Right atrium auricular region (tissue), 2 donors: ENCODE measurements around the gene SCG3. TPM values are rescaled to one million over a fixed set of nuclear protein-coding genes. Genes with fewer than 3 reads are reported as not detected.

ENCODE experiments used
- DNase-seq: peaks from one replicate; pipeline ENCODE4 v3.0.0-alpha.2; 2019; ENCODE audit warnings: low spot score
- H3K27ac ChIP-seq, 2 donors: fragments of 200-600 bp; sonication (generic); 1 replicate in 1 of 2; 2 replicates in 1 of 2; pipeline ENCODE4 v1.5.1; 2016 to 2019
- H3K27me3 ChIP-seq, 2 donors: fragments of 200-600 bp; sonication (generic); one replicate each; pipeline versions ENCODE4 v1.5.1 to v1.6.0; 2017 to 2019
- H3K36me3 ChIP-seq: fragments of 200-600 bp; sonication (generic); one replicate; pipeline ENCODE4 v1.5.1; 2016
- H3K4me1 ChIP-seq, 2 donors: fragments of 200-600 bp; sonication (generic); one replicate each; pipeline versions ENCODE4 v1.5.1 to v1.6.0; 2017 to 2019
- H3K4me3 ChIP-seq, 2 donors: fragments of 200-600 bp; sonication (generic); 1 replicate in 1 of 2; 2 replicates in 1 of 2; pipeline ENCODE4 v1.5.1; 2017 to 2019; ENCODE audit warnings: mild to moderate bottlenecking in 1 of 2, moderate library complexity in 1 of 2
- H3K9me3 ChIP-seq, 2 donors: fragments of 200-600 bp; sonication (generic); one replicate each; pipeline ENCODE4 v1.5.1; 2019
- CTCF ChIP-seq, 2 donors: fragments of 200-600 bp; sonication (generic); IDR thresholded peaks; one replicate each; pipeline ENCODE4 v1.5.1; 2019; ENCODE audit warnings: antibody characterized with exemption in 2 of 2
- total RNA-seq, 2 donors: library from RNA; depleted of rRNA; stranded (reverse); fragments of >200 nt; gene quantifications; one replicate each; pipeline ENCODE4 v1.1.0, GENCODE V29; 2016

SCG3 gene
- total RNA-seq, 2 donors from 2014 or later, result not detected

- Histone ChIP-seq H3K27ac (no peak overlapping the region), H3K27me3 (no peaks in the 10 kb centered on the region), H3K9me3 (no peaks in the 10 kb centered on the region), H3K4me3 (no peak overlapping the region), H3K4me1 (peaks cover 0 to 30% of the 10 kb centered on the region in 2 donors), H3K36me3 (no peaks in the 10 kb centered on the region)
- TF ChIP-seq CTCF (IDR thresholded peaks at IDR 0.05), result no peak
- DNase-seq, result no peak
These were observed 73.0 kb downstream of the SCG3 start for GRCh38 chr15:51754267-51754666.

GRCh38 chr15:51755790-51756189, 74.5 kb downstream of the SCG3 start:
- no peaks in the 10 kb centered on the region for H3K36me3 ChIP-seq
- H3K4me3 ChIP-seq, result no peak overlapping the region
- no peaks in the 10 kb centered on the region for H3K9me3 ChIP-seq
- no peak overlapping the region for H3K27ac ChIP-seq
- DNase-seq, result no peak
- H3K4me1 ChIP-seq, result peaks cover 0 to 40% of the 10 kb centered on the region in 2 donors
- no peaks in the 10 kb centered on the region for H3K27me3 ChIP-seq
- TF ChIP-seq CTCF (IDR thresholded peaks at IDR 0.05), result no peak

- H3K4me1 ChIP-seq, result peaks cover 0 to 35% of the 10 kb centered on the region in 2 donors
- no peak overlapping the region for H3K4me3 ChIP-seq
- H3K27ac ChIP-seq, result no peak overlapping the region
- no peaks in the 10 kb centered on the region for H3K9me3 ChIP-seq
- TF ChIP-seq CTCF (IDR thresholded peaks at IDR 0.05), result no peak
- H3K36me3 ChIP-seq, result no peaks in the 10 kb centered on the region
- H3K27me3 ChIP-seq, result no peaks in the 10 kb centered on the region
- no peak for DNase-seq
These were observed 75.2 kb downstream of the SCG3 start for GRCh38 chr15:51756482-51756881.

GRCh38 chr15:51757450-51757849, 76.1 kb downstream of the SCG3 start:
- no peak for TF ChIP-seq CTCF (IDR thresholded peaks at IDR 0.05)
- H3K36me3 ChIP-seq, result no peaks in the 10 kb centered on the region
- no peaks in the 10 kb centered on the region for H3K27me3 ChIP-seq
- no peaks in the 10 kb centered on the region for H3K9me3 ChIP-seq
- peaks cover 0 to 31% of the 10 kb centered on the region in 2 donors for H3K4me1 ChIP-seq
- no peak overlapping the region for H3K27ac ChIP-seq
- no peak for DNase-seq
- no peak overlapping the region for H3K4me3 ChIP-seq

- no peak for DNase-seq
- H3K9me3 ChIP-seq, result no peaks in the 10 kb centered on the region
- no peak overlapping the region for H3K4me3 ChIP-seq
- peak overlapping the region; percentile 44 to 46 for H3K27ac ChIP-seq
- H3K36me3 ChIP-seq, result no peaks in the 10 kb centered on the region
- peaks cover 0 to 29% of the 10 kb centered on the region in 2 donors for H3K4me1 ChIP-seq
- no peaks in the 10 kb centered on the region for H3K27me3 ChIP-seq
- TF ChIP-seq CTCF (IDR thresholded peaks at IDR 0.05), result no peak
These were observed 77.3 kb downstream of the SCG3 start for GRCh38 chr15:51758645-51759044.

GRCh38 chr15:51759557-51760070, 78.3 kb downstream of the SCG3 start:
- peak in 1 of 2 donors; percentile 38 for TF ChIP-seq CTCF (IDR thresholded peaks at IDR 0.05)
- Histone ChIP-seq H3K4me1 (peaks cover 0 to 29% of the 10 kb centered on the region in 2 donors), H3K9me3 (no peaks in the 10 kb centered on the region), H3K27ac (peak overlapping the region in 1 of 2 donors; percentile 46), H3K27me3 (no peaks in the 10 kb centered on the region), H3K36me3 (no peaks in the 10 kb centered on the region), H3K4me3 (no peak overlapping the region)
- no peak for DNase-seq
